Measurements from ENCODE around the gene ACADVL.

The ACADVL gene

DNA sequence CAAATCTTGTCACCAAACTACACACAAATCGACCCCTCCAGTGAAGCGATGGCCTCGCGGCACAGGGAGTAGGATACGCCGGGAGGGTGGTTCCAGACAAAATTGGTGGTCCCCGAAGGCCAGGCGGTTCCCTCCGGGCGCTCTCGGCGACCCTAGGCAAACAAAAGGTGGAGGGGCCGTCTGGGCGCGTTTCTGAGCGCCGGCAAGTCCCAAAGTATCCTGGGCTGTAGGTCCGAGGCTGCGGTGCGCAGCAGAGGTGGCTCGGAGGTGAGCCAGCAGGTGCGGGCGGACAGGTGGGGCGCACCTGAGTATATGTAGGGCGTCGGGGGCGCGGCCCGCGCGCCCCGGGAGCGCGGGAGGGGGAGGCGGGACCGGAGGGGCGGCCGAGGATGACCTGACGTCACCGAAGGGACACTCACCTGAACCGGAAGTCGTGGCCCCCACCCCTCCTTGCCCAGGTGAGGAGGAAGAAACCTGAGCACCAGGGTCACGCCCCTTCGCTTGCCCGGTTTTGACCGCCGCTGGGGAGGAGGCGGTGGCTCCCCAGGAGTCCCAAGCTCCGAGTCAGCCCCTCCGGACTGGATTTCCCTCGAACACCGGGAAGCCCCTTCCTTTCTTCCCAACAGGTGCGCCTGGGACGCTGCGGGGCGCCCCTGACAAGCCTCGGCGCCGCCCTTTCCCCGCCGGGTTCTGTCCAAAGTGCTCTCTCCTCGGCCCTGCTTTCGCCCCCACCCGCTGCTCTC is 42.6 kb downstream of the ACADVL start, which contains the start of gene CLDN7:
CLDN7 (minus strand) TSS at position 287 of the 743 bp plus-strand sequence. CDS start 435 bp downstream, outside the sequence.
- H3K4me1 ChIP-seq (ENCODE audit: insufficient read depth, low read length, severe bottlenecking), result peaks cover 17% of the 10 kb centered on the region
- no peak within 1 kb of the TSS for H3K27ac ChIP-seq (ENCODE audit: low read depth, low read length, poor library complexity, severe bottlenecking)
- H3K36me3 ChIP-seq (ENCODE audit: insufficient read depth, low read length), result peaks cover 15% of the 10 kb centered on the region
- H3F3A ChIP-seq (ENCODE audit: insufficient read depth, low read length), result no peaks in the 10 kb centered on the region
- peak within 1 kb of the TSS; percentile 2; the same call in 1 of the 2 replicates for H3K9ac ChIP-seq (ENCODE audit: low read length)
- peak within 1 kb of the TSS; percentile 48 for H3K4me2 ChIP-seq (ENCODE audit: low read length)
- H3K79me2 ChIP-seq (ENCODE audit: insufficient read depth, low read length), result no peaks in the 10 kb centered on the region
- no peak within 1 kb of the TSS for H2AFZ ChIP-seq (ENCODE audit: low read length)
- no peaks in the 10 kb centered on the region for H4K20me1 ChIP-seq (ENCODE audit: insufficient read depth, low read length)
- H3K4me3 ChIP-seq (ENCODE audit: low read depth, low read length, poor library complexity, severe bottlenecking), result peak within 1 kb of the TSS; percentile 38
- H3K9me3 ChIP-seq (ENCODE audit: low read length), result no peaks in the 10 kb centered on the region
- peaks cover 7% of the 10 kb centered on the region; the same call in 1 of the 2 replicates for H3K27me3 ChIP-seq (ENCODE audit: insufficient read depth, low read length)
- TF ChIP-seq EZH2 (IDR thresholded peaks at IDR 0.05; ENCODE audit: borderline replicate concordance, low read length), result no peak
- TF ChIP-seq, protein P1, sequence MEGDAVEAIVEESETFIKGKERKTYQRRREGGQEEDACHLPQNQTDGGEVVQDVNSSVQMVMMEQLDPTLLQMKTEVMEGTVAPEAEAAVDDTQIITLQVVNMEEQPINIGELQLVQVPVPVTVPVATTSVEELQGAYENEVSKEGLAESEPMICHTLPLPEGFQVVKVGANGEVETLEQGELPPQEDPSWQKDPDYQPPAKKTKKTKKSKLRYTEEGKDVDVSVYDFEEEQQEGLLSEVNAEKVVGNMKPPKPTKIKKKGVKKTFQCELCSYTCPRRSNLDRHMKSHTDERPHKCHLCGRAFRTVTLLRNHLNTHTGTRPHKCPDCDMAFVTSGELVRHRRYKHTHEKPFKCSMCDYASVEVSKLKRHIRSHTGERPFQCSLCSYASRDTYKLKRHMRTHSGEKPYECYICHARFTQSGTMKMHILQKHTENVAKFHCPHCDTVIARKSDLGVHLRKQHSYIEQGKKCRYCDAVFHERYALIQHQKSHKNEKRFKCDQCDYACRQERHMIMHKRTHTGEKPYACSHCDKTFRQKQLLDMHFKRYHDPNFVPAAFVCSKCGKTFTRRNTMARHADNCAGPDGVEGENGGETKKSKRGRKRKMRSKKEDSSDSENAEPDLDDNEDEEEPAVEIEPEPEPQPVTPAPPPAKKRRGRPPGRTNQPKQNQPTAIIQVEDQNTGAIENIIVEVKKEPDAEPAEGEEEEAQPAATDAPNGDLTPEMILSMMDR (IDR thresholded peaks at IDR 0.05; ENCODE audit: low read length), result no peak
- no peaks in the 10 kb centered on the region for H3K9me2 ChIP-seq (ENCODE audit: low read depth, low read length)

DNA sequence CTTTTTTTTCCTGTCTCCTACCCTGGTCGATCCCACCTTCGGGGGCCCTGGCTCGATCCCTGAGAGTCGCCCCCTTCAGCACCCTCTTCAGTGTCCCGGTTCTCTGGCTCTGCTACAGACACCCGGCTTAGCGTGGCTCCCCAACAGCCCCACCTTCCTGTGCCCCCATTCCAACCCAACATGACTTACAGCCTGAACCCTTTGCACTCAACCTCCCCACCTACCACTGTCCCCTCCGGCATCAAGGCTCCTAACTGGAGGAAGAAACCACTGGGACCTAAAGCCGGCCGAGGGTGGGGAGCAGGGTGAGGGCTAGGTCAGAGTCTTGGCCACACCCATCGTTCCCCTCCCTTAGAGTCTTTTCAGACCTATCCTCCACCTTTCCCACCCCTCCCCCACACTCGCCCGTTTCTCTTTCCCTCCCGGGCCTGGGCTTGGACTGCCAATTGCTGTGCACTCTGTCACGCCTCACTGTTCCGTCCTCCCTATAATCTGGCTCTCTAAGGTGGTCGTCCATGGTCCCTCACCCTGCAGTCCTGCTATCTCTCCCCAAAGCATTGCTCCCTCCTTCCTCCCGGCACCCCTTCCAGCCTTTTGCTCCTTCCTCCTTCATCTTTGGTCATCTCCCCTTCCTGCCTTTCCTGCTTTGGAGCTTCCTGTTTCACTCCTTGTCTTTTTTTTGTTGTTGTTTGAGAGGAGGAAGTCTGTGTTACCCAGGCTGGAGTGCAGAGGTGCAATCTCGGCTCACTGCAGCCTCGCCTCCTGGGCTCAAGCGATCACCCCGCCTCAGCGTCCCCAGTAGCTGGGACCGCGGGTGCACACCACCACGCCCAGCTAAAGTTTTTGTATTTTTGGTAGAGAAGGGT is 43.4 kb downstream of the ACADVL start:
- Histone ChIP-seq H3K27me3 (ENCODE audit: insufficient read depth, low read length) (peaks cover 7% of the 10 kb centered on the region; the same call in 1 of the 2 replicates), H3K4me3 (ENCODE audit: low read depth, low read length, poor library complexity, severe bottlenecking) (no peak overlapping the region), H3K27ac (ENCODE audit: low read depth, low read length, poor library complexity, severe bottlenecking) (no peak overlapping the region), H3F3A (ENCODE audit: insufficient read depth, low read length) (no peaks in the 10 kb centered on the region), H3K4me2 (ENCODE audit: low read length) (no peak overlapping the region), H3K36me3 (ENCODE audit: insufficient read depth, low read length) (peaks cover 15% of the 10 kb centered on the region), H3K9ac (ENCODE audit: low read length) (no peak overlapping the region), H3K79me2 (ENCODE audit: insufficient read depth, low read length) (no peaks in the 10 kb centered on the region), H4K20me1 (ENCODE audit: insufficient read depth, low read length) (no peaks in the 10 kb centered on the region), H3K4me1 (ENCODE audit: insufficient read depth, low read length, severe bottlenecking) (peaks cover 17% of the 10 kb centered on the region), H2AFZ (ENCODE audit: low read length) (no peak overlapping the region), H3K9me3 (ENCODE audit: low read length) (no peaks in the 10 kb centered on the region), H3K9me2 (ENCODE audit: low read depth, low read length) (no peaks in the 10 kb centered on the region)
- TF ChIP-seq, protein P1 (IDR thresholded peaks at IDR 0.05; ENCODE audit: low read length), result no peak
- no peak for TF ChIP-seq EZH2 (IDR thresholded peaks at IDR 0.05; ENCODE audit: borderline replicate concordance, low read length)

DNA sequence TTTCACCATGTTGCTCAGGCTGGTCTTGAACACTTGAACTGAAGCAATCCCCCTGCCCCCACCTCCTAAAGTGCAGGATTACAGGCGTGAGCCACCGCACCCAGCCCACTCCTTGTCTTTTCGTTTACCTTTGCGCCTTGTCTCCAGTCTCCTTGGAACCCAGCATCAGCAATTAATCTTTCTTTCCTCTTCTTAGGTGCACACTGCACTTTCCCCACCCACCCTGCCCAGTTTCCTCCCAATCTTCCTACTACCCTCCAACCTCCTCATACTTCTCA is 44.0 kb downstream of the ACADVL start:
- H3K27me3 ChIP-seq (ENCODE audit: insufficient read depth, low read length), result peaks cover 7% of the 10 kb centered on the region; the same call in 1 of the 2 replicates
- no peaks in the 10 kb centered on the region for H3F3A ChIP-seq (ENCODE audit: insufficient read depth, low read length)
- H2AFZ ChIP-seq (ENCODE audit: low read length), result no peak overlapping the region
- H3K9me3 ChIP-seq (ENCODE audit: low read length), result no peaks in the 10 kb centered on the region
- no peaks in the 10 kb centered on the region for H3K9me2 ChIP-seq (ENCODE audit: low read depth, low read length)
- peaks cover 10% of the 10 kb centered on the region for H3K36me3 ChIP-seq (ENCODE audit: insufficient read depth, low read length)
- H4K20me1 ChIP-seq (ENCODE audit: insufficient read depth, low read length), result no peaks in the 10 kb centered on the region
- H3K4me3 ChIP-seq (ENCODE audit: low read depth, low read length, poor library complexity, severe bottlenecking), result no peak overlapping the region
- TF ChIP-seq, protein P1 (IDR thresholded peaks at IDR 0.05; ENCODE audit: low read length), result no peak
- TF ChIP-seq EZH2 (IDR thresholded peaks at IDR 0.05; ENCODE audit: borderline replicate concordance, low read length), result no peak
- H3K4me2 ChIP-seq (ENCODE audit: low read length), result no peak overlapping the region
- H3K27ac ChIP-seq (ENCODE audit: low read depth, low read length, poor library complexity, severe bottlenecking), result no peak overlapping the region
- H3K4me1 ChIP-seq (ENCODE audit: insufficient read depth, low read length, severe bottlenecking), result peaks cover 17% of the 10 kb centered on the region
- no peak overlapping the region for H3K9ac ChIP-seq (ENCODE audit: low read length)
- H3K79me2 ChIP-seq (ENCODE audit: insufficient read depth, low read length), result no peaks in the 10 kb centered on the region

Measured in OCI-LY1 (cell line).